ENCODE measurements around the gene BAIAP2. TPM values are rescaled to one million over a fixed set of nuclear protein-coding genes. Genes with fewer than 3 reads are reported as not detected.

The BAIAP2 gene
- total and polyA plus RNA-seq, 2 of the 13 experiments (the other 11 are each of a cell fraction or from before 2014, with no cell fraction given): 22.5 to 24.0 TPM

- TF ChIP-seq, protein P1, sequence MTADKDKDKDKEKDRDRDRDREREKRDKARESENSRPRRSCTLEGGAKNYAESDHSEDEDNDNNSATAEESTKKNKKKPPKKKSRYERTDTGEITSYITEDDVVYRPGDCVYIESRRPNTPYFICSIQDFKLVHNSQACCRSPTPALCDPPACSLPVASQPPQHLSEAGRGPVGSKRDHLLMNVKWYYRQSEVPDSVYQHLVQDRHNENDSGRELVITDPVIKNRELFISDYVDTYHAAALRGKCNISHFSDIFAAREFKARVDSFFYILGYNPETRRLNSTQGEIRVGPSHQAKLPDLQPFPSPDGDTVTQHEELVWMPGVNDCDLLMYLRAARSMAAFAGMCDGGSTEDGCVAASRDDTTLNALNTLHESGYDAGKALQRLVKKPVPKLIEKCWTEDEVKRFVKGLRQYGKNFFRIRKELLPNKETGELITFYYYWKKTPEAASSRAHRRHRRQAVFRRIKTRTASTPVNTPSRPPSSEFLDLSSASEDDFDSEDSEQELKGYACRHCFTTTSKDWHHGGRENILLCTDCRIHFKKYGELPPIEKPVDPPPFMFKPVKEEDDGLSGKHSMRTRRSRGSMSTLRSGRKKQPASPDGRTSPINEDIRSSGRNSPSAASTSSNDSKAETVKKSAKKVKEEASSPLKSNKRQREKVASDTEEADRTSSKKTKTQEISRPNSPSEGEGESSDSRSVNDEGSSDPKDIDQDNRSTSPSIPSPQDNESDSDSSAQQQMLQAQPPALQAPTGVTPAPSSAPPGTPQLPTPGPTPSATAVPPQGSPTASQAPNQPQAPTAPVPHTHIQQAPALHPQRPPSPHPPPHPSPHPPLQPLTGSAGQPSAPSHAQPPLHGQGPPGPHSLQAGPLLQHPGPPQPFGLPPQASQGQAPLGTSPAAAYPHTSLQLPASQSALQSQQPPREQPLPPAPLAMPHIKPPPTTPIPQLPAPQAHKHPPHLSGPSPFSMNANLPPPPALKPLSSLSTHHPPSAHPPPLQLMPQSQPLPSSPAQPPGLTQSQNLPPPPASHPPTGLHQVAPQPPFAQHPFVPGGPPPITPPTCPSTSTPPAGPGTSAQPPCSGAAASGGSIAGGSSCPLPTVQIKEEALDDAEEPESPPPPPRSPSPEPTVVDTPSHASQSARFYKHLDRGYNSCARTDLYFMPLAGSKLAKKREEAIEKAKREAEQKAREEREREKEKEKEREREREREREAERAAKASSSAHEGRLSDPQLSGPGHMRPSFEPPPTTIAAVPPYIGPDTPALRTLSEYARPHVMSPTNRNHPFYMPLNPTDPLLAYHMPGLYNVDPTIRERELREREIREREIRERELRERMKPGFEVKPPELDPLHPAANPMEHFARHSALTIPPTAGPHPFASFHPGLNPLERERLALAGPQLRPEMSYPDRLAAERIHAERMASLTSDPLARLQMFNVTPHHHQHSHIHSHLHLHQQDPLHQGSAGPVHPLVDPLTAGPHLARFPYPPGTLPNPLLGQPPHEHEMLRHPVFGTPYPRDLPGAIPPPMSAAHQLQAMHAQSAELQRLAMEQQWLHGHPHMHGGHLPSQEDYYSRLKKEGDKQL (CRISPR knock-in tag; IDR thresholded peaks at IDR 0.05; ENCODE audit: low read depth): no peak
- TF ChIP-seq KLF16 (CRISPR knock-in tag; IDR thresholded peaks at IDR 0.05): no peak
Measured at GRCh38 chr17:81066072-81066471, 31.1 kb downstream of the BAIAP2 start (continued).

DNA sequence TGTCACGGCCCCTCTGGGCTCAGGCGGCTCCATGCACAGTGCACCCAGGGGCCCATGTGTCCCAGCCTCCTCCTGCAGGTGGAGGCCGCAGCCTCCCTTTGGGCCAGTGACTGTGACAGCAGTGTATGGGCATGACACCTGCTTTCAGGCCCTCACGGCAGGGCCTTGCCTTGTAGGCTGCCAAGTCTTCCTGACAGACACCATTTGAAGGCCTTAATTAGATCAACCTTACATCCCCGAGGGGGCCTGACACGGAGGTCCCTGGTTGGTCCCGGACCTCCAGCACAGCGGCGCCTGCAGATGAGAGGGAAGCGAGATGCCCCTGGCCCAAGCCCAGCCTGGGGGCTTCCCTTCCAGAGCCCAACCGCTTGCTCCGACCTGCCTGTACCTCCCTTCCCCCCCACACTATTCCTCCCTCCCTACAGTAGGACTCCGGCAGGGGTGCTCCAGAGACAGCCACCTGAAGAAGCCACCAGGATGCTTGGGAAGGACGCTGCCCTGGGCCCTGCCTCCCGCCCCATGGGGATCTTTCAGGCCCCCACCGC, 31.9 kb downstream of the BAIAP2 start:
- H3K4me2 ChIP-seq (ENCODE audit: low read depth, low read length): no peak overlapping the region
- in situ Hi-C loops (cut with HindIII; ENCODE audit: extremely low pct_ligation_motif_present, low pct_unique_long_range_greater_than_20kb): no loop called here
- H3K4me3 ChIP-seq (replicated peaks in 1 of 3; ENCODE audit: insufficient read depth in 1 of 3, low read depth in 2 of 3, low read length in 3 of 3): no peak overlapping the region
- no peak overlapping the region for H3K27ac ChIP-seq (ENCODE audit: extremely low read length, insufficient read depth, low read length)
- intact Hi-C loops (cut with micrococcal nuclease; ENCODE audit: unreplicated experiment): no loop called here
- no peak overlapping the region for H3K9ac ChIP-seq (ENCODE audit: insufficient read depth, low read depth, low read length)
- POLR2A ChIA-PET: no interaction called here
- WGBS (ENCODE audit: low lambda C conversion rate): 93% methylated on average over 9 of the region's 16 CpGs
- peaks cover 34% of the 10 kb centered on the region for H3K4me1 ChIP-seq (ENCODE audit: insufficient read depth, low read length)
- no peaks in the 10 kb centered on the region for H3K27me3 ChIP-seq (ENCODE audit: control insufficient read depth in 1 of 2, insufficient read depth in 2 of 2, low read length in 2 of 2)
- FAIRE-seq (no peak), DNase-seq (ENCODE audit: low spot score) (no peak), ATAC-seq (no peak)
- H3K79me2 ChIP-seq (ENCODE audit: insufficient read depth, low read length): no peaks in the 10 kb centered on the region
- peaks cover 6 to 15% of the 10 kb centered on the region in 2 experiments; a peak in 4 of 5 replicates for H3K36me3 ChIP-seq (replicated peaks in 1 of 2; ENCODE audit: control insufficient read depth in 1 of 2, insufficient read depth in 2 of 2, low read length in 2 of 2)
- no peak overlapping the region for H2AFZ ChIP-seq (ENCODE audit: low read length)
- H3K9me3 ChIP-seq (ENCODE audit: low read length): no peaks in the 10 kb centered on the region
- BruUV-seq (replicated peaks): no TSS peak
- H4K20me1 ChIP-seq (ENCODE audit: insufficient read depth, low read length): no peaks in the 10 kb centered on the region; the same call in 1 of the 2 replicates
- CTCF ChIA-PET (ENCODE audit: low intra/inter-chr PET ratio, low total read pairs): no interaction called here
- TF ChIP-seq KDM4B (CRISPR knock-in tag; IDR thresholded peaks at IDR 0.05): no peak
- TF ChIP-seq, protein P2, sequence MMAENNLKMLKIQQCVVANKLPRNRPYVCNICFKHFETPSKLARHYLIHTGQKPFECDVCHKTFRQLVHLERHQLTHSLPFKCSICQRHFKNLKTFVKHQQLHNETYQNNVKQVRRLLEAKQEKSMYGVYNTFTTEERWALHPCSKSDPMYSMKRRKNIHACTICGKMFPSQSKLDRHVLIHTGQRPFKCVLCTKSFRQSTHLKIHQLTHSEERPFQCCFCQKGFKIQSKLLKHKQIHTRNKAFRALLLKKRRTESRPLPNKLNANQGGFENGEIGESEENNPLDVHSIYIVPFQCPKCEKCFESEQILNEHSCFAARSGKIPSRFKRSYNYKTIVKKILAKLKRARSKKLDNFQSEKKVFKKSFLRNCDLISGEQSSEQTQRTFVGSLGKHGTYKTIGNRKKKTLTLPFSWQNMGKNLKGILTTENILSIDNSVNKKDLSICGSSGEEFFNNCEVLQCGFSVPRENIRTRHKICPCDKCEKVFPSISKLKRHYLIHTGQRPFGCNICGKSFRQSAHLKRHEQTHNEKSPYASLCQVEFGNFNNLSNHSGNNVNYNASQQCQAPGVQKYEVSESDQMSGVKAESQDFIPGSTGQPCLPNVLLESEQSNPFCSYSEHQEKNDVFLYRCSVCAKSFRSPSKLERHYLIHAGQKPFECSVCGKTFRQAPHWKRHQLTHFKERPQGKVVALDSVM (CRISPR knock-in tag; IDR thresholded peaks at IDR 0.05): peak; percentile 48; the same call in 1 of the 2 replicates
